Measurements from ENCODE around the gene CAAP1.
"Not testable (repeated sequence)": the region's sequence is repeated elsewhere in the genome, so short reads cannot be mapped to it uniquely, and the experiment has no call there.

Gene CAAP1

DNA sequence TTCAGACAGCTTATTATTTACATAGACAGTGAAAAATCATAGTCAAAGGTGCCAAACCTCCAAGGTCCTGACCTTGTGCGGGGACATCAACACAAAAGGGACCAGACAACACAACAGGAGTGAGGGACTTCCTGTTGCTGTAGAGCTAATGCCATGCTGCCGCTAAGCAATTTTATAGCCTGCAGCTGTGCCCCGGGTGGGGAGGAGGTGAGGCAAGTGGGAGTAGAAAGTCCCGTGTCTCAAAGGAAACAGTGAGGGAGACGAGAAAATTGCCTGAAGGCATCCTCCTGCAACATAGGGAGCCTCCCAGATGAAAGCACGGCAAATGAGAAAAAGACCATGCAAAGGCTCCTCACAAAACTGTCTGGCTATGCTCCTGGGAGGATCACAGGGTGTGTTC is 58.8 kb downstream of the CAAP1 start:
- TF ChIP-seq, protein P1, sequence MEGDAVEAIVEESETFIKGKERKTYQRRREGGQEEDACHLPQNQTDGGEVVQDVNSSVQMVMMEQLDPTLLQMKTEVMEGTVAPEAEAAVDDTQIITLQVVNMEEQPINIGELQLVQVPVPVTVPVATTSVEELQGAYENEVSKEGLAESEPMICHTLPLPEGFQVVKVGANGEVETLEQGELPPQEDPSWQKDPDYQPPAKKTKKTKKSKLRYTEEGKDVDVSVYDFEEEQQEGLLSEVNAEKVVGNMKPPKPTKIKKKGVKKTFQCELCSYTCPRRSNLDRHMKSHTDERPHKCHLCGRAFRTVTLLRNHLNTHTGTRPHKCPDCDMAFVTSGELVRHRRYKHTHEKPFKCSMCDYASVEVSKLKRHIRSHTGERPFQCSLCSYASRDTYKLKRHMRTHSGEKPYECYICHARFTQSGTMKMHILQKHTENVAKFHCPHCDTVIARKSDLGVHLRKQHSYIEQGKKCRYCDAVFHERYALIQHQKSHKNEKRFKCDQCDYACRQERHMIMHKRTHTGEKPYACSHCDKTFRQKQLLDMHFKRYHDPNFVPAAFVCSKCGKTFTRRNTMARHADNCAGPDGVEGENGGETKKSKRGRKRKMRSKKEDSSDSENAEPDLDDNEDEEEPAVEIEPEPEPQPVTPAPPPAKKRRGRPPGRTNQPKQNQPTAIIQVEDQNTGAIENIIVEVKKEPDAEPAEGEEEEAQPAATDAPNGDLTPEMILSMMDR (IDR thresholded peaks at IDR 0.05; ENCODE audit: insufficient read depth, missing control alignments) = no peak
- DNase-seq (ENCODE audit: insufficient read length, low spot score) (no peak), FAIRE-seq (no peak)

- not testable (repeated sequence) for DNase-seq (ENCODE audit: insufficient read length, low spot score); FAIRE-seq
These were observed 64.1 kb downstream of the CAAP1 start for GRCh38 chr9:26828391-26828955.

DNA sequence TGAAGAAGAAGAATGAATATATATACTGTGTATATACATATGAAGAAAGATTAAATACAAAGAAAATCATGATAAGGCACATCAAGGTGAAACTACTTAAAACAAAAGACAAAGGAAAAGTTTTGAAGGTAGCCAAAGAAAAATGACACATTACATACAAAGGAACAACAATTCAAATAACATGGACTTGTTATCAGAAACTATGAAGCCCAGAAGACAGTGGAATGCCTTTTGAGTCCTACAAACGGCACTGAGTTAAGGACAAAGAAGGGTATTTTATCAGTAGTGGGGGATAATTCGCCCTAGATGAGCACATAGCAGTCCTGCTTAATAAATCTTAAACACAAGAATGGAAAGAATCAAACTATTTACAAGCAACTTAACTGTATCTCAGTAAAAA is 77.8 kb downstream of the CAAP1 start:
- DNase-seq (ENCODE audit: insufficient read length, low spot score) = no peak
- no peak for FAIRE-seq
- TF ChIP-seq, protein P1 (IDR thresholded peaks at IDR 0.05; ENCODE audit: insufficient read depth, missing control alignments) = no peak

DNA sequence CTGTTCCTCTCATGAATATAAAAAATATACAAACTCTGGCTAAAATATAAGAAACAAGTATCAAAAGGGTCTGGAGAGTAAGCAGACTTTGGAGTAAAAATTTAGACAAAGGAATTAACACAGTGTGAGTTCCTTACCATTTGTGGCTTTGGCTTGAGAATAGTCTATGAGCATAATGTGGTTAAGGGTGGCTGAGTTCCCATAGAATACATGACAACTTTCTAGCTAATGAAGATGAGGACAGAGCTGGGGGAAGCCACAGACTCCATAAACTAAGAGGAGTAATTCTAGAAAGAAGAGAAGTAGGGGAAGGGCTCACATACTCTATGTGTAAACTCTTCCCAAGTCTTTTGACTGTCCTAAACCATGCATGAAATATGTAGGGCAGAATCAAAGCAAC is 79.4 kb downstream of the CAAP1 start:
- FAIRE-seq = no peak
- TF ChIP-seq, protein P1 (IDR thresholded peaks at IDR 0.05; ENCODE audit: insufficient read depth, missing control alignments) = no peak

GRCh38 chr9:26812217-26812616 is 80.4 kb downstream of the CAAP1 start:
- DNase-seq (ENCODE audit: insufficient read length, low spot score) (no peak), FAIRE-seq (no peak)
- TF ChIP-seq, protein P1 (IDR thresholded peaks at IDR 0.05; ENCODE audit: insufficient read depth, missing control alignments) = no peak

More for the DNA sequence above, 79.4 kb downstream of the CAAP1 start:
- no peak for DNase-seq (ENCODE audit: insufficient read length, low spot score)

- TF ChIP-seq, protein P1 (IDR thresholded peaks at IDR 0.05; ENCODE audit: insufficient read depth, missing control alignments) = no peak
- FAIRE-seq = no peak
- DNase-seq (ENCODE audit: insufficient read length, low spot score) = no peak
These were observed 81.5 kb downstream of the CAAP1 start for GRCh38 chr9:26811106-26811505.

DNA sequence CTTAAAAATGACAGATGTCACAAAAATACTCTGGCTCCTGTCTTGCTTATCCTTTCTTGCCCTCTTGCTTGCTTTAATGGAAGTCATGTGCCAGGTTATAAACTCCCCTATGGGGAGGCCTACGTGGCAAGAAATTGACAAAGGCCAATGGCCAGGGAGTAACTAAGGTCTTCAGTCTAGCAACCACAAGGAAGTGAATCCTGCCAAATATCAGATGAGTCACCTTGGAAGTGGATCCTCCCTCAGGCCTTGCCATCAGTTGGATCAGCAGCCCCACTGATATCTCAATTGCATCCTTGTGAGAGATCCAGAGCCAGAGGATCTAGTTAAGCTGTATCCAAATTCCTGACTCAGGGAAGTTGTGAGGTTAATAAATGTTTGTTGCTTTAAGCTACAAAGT is 82.8 kb downstream of the CAAP1 start:
- TF ChIP-seq, protein P1 (IDR thresholded peaks at IDR 0.05; ENCODE audit: insufficient read depth, missing control alignments) = no peak
- DNase-seq (ENCODE audit: insufficient read length, low spot score) = no peak
- no peak for FAIRE-seq

DNA sequence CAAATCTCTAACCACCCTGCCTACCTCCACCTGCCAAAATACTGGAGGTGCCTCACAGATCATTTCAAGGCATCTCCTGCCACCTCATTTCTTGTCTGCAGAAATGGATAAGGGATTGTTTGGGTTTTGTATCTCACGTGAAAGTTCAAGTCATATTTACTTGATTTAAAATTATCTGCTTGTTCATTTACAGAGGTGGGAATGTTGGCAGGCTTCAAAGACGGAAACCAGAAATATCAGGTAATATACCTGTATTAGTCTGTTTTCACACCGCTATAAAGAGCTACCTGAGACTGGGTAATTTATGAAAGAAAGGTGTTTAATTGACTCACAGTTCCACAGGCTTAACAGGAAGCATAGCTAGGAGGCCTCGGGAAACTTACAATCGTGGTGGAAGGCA is 85.4 kb downstream of the CAAP1 start:
- TF ChIP-seq, protein P1 (IDR thresholded peaks at IDR 0.05; ENCODE audit: insufficient read depth, missing control alignments) = no peak
- no peak for DNase-seq (ENCODE audit: insufficient read length, low spot score)
- no peak for FAIRE-seq
